GM06990 (cell line): ENCODE measurements around the gene LARP1B.
A peak's percentile ranks its signal among the peaks of the same experiment; 100 is the strongest.

Source experiments
- DNase-seq: peaks from one replicate; pipeline ENCODE4 v3.0.0-alpha.2; 2011; ENCODE audit not compliant: insufficient read length; ENCODE audit errors: extremely low read depth
- H3K27me3 ChIP-seq: replicated peaks from 2 replicates; pipeline ENCODE4 v1.6.0; 2011; ENCODE audit warnings: low read length; ENCODE audit not compliant: control insufficient read depth, insufficient read depth
- H3K36me3 ChIP-seq: 2 replicates; pipeline ENCODE4 v1.5.1; 2011; ENCODE audit warnings: low read length; ENCODE audit not compliant: control insufficient read depth, insufficient read depth
- H3K4me3 ChIP-seq: replicated peaks from 2 replicates; pipeline ENCODE4 v1.5.1; 2011; ENCODE audit warnings: low read depth, mild to moderate bottlenecking, control low read depth, low read length
- TF ChIP-seq, protein P1 (sequence below): IDR thresholded peaks from 2 replicates; pipeline ENCODE4 v1.5.1; 2011; ENCODE audit warnings: low read length, control low read depth, mild to moderate bottlenecking, inconsistent platforms; ENCODE audit not compliant: insufficient read depth, poor library complexity, severe bottlenecking

The LARP1B gene

GRCh38 chr4:128177498-128177897 lies 116.4 kb downstream of the LARP1B start:
- no peak for DNase-seq
- H3K27me3 ChIP-seq = no peaks in the 10 kb centered on the region
- no peaks in the 10 kb centered on the region for H3K36me3 ChIP-seq
- TF ChIP-seq, protein P1, sequence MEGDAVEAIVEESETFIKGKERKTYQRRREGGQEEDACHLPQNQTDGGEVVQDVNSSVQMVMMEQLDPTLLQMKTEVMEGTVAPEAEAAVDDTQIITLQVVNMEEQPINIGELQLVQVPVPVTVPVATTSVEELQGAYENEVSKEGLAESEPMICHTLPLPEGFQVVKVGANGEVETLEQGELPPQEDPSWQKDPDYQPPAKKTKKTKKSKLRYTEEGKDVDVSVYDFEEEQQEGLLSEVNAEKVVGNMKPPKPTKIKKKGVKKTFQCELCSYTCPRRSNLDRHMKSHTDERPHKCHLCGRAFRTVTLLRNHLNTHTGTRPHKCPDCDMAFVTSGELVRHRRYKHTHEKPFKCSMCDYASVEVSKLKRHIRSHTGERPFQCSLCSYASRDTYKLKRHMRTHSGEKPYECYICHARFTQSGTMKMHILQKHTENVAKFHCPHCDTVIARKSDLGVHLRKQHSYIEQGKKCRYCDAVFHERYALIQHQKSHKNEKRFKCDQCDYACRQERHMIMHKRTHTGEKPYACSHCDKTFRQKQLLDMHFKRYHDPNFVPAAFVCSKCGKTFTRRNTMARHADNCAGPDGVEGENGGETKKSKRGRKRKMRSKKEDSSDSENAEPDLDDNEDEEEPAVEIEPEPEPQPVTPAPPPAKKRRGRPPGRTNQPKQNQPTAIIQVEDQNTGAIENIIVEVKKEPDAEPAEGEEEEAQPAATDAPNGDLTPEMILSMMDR = no peak
- H3K4me3 ChIP-seq = no peak overlapping the region

DNA sequence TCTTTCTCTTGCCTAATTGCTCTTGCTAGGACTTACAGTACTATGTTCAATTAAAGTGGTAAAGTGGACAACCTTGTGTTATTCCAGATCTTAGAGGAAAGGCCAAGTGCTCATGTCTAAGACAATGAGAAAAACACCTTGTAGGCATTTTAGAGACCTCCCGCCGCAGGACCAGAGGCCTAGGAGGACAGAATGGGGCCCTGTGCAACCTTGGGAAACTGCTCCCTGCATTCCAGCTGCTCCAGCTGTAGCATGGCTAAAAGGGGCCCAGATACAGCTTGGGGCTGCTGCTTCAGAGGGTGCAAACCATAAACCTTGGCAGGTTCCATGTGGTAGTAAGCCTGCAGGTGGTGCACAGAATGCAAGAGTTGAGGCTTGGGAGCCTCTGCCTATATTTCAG lies 125.5 kb downstream of the LARP1B start:
- H3K27me3 ChIP-seq = no peaks in the 10 kb centered on the region
- no peak for DNase-seq
- no peaks in the 10 kb centered on the region for H3K36me3 ChIP-seq
- no peak overlapping the region for H3K4me3 ChIP-seq
- TF ChIP-seq, protein P1 = no peak

DNA sequence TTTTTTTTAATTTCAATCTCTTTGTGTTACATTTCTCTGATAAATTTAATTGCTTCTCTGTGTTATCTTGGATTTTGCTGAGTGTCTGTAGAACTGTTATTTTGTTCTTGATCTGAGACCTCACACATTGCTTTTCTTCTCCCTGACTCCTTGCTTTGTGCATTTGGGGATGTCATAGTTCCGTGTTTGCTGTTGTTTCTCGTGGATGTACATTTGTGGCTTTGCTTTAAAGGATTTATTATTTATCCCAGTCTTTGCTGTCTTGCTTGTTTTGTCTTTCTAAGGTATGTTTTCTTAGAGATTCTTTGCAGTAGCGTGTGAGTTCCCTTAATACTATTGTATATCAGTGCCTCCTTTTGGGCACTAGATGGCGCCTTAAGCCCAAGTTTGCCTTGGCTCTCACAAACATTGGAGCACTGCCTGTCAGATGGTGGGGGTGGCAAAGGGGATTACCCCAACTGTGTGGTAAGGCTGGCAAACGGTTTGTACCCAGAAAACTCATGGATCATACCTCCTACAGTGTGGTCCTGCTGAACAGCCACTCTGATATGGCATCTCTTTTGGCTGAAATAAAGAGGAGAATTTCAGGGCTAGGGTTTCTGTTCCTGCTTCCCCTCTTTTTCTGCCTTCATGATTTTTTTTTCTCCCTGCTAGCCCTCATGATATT lies 130.1 kb downstream of the LARP1B start:
- no peaks in the 10 kb centered on the region for H3K27me3 ChIP-seq
- peak; percentile 20 for DNase-seq
- TF ChIP-seq, protein P1 = peak; percentile 86
- no peaks in the 10 kb centered on the region for H3K36me3 ChIP-seq
- H3K4me3 ChIP-seq = no peak overlapping the region

DNA sequence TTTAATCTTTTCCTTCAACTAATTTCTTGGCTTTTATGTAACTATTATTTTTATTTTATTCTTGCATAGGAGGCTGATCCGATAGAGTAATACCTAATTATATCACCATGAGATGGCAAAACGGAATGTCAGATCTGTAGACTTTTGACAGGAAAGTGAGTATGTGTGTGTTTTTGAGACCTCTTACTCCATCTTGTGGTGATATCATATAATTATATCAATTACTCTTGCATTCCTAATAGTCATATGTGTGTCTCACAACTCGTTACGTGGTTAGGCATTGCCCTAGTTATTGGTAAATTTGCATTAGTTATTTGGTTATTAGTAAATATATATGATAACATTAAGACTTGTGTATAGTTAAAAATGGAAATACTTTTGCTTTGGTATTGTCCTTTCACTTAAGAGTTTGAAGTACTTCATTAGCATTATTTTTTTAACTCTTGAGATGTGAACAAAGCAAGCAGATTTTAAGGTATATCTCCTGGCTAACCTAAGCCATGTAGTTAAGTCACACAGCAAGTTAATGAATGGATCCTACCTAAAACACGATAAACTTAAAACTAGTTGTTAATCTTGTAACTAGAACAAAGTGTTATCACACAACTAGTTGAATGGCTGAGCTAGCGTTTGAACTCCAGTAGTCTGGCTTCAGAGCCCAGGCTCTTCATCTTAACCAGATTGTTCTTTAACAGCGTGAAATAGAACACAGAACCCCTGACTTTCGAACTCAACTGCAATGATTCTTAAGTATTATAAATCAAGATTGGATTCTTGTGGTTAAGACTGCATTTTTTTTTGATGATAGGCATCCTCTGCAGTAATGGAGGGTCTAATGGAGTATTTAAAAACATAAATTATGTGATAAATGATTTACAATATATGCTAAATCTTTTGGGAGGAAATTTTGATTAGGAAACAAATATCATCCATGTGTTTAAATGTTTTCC lies 159.4 kb downstream of the LARP1B start:
- TF ChIP-seq, protein P1 = peak; percentile 15
- Histone ChIP-seq H3K27me3 (no peaks in the 10 kb centered on the region), H3K4me3 (no peak overlapping the region), H3K36me3 (no peaks in the 10 kb centered on the region)
- DNase-seq = no peak

DNA sequence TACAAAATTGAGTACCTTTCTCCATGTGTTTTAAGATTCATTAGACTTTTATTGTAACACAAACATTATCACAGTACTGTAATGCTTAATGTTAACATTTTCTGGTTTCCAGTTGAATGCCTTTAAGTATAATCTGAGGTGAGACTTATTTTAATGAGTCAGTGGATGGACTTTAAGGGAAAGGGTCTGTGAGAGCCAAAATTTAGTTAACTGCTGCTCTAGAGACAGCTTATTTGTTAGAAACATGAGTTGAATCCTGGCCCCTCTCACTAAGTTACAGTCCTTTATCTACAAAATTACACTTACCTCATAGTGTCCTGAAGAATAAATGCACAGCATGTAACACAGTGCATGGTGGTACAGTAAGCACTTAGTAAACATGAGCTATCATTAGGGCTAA lies 160.5 kb downstream of the LARP1B start:
- no peak for DNase-seq
- no peaks in the 10 kb centered on the region for H3K36me3 ChIP-seq
- H3K27me3 ChIP-seq = no peaks in the 10 kb centered on the region
- no peak overlapping the region for H3K4me3 ChIP-seq
- TF ChIP-seq, protein P1 = no peak
